Esophagus muscularis mucosa (tissue), 3 donors: ENCODE measurements around the gene LHPP.

ENCODE experiments used
- POLR2A ChIP-seq: fragments of 450-650 bp; IDR thresholded peaks from one replicate; pipeline ENCODE4 v1.6.1; 2017; ENCODE audit warnings: antibody characterized with exemption, moderate library complexity, mild to moderate bottlenecking, low read depth
- TF ChIP-seq, protein P1 (sequence below), 3 experiments: fragments of 200-600 bp in 2 of 3; fragments of 450-650 bp in 1 of 3; sonication (generic) in 2 of 3; IDR thresholded peaks; one replicate each; pipeline ENCODE4 v1.5.1; 2017 to 2019; ENCODE audit warnings: antibody characterized with exemption in 3 of 3, mild to moderate bottlenecking in 2 of 3, moderate library complexity in 1 of 3

DNA sequence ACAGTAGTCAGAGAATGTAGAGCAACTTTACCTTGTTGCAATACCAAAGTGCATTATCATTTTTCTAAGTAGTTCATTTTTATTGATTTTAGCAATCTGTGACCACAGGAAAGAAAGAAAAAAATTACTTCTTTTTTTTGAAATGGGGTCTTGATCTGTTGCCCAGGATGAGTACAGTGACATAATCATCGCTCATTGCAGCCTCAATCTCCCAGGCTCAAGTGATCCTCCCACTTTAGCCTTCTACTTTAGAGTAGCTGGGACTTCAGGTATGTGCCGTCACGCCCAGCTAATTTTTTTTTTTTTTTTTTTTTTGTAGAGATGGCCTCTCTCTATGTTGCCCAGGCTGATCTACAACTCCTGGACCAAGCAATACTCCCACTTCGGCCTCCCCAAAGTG lies 31.5 kb upstream of the LHPP start:
- TF ChIP-seq POLR2A, result no peak
- TF ChIP-seq, protein P1, sequence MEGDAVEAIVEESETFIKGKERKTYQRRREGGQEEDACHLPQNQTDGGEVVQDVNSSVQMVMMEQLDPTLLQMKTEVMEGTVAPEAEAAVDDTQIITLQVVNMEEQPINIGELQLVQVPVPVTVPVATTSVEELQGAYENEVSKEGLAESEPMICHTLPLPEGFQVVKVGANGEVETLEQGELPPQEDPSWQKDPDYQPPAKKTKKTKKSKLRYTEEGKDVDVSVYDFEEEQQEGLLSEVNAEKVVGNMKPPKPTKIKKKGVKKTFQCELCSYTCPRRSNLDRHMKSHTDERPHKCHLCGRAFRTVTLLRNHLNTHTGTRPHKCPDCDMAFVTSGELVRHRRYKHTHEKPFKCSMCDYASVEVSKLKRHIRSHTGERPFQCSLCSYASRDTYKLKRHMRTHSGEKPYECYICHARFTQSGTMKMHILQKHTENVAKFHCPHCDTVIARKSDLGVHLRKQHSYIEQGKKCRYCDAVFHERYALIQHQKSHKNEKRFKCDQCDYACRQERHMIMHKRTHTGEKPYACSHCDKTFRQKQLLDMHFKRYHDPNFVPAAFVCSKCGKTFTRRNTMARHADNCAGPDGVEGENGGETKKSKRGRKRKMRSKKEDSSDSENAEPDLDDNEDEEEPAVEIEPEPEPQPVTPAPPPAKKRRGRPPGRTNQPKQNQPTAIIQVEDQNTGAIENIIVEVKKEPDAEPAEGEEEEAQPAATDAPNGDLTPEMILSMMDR (IDR thresholded peaks at IDR 0.05), result no peak
